Transverse colon (tissue), 3 donors: ENCODE measurements around the gene CCDC91.

ENCODE experiments used
- EP300 ChIP-seq: sonication (generic); formaldehyde crosslinking; IDR thresholded peaks from one replicate; pipeline ENCODE4 v1.6.1; 2017; ENCODE audit warnings: antibody characterized with exemption, low read depth
- POLR2A ChIP-seq: fragments of 450-650 bp; IDR thresholded peaks from one replicate; pipeline ENCODE4 v1.6.1; 2016; ENCODE audit warnings: antibody characterized with exemption, mild to moderate bottlenecking, moderate library complexity
- TF ChIP-seq, protein P1 (sequence below), 5 experiments: fragments of 200-600 bp in 3 of 5; fragments of 450-650 bp in 2 of 5; sonication (generic) in 3 of 5; IDR thresholded peaks; 1 replicate in 2 of 5; 2 replicates in 3 of 5; pipeline ENCODE4 v1.5.1; 2016 to 2017; ENCODE audit warnings: antibody characterized with exemption in 5 of 5, inconsistent platforms in 3 of 5, mild to moderate bottlenecking in 2 of 5, moderate library complexity in 1 of 5

DNA sequence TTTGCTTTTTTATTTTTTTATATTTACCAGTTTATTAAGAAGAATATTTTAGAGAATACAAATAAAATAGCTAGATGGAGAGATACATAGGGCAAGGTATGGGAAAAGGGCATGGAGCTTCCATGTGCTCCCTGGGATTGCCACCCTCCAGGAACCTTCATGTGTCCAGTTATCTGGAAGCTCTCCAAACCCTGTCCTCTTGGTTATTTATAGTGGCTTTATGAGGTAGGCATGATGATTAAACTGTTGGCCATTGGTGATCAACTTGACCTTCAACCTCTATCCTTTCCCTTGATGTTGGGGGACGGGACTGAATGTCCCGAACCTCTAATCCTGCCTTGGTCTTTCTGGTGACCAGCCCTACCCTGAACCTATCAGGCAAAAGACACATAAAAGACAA lies 156.3 kb downstream of the CCDC91 start:
- TF ChIP-seq, protein P1, sequence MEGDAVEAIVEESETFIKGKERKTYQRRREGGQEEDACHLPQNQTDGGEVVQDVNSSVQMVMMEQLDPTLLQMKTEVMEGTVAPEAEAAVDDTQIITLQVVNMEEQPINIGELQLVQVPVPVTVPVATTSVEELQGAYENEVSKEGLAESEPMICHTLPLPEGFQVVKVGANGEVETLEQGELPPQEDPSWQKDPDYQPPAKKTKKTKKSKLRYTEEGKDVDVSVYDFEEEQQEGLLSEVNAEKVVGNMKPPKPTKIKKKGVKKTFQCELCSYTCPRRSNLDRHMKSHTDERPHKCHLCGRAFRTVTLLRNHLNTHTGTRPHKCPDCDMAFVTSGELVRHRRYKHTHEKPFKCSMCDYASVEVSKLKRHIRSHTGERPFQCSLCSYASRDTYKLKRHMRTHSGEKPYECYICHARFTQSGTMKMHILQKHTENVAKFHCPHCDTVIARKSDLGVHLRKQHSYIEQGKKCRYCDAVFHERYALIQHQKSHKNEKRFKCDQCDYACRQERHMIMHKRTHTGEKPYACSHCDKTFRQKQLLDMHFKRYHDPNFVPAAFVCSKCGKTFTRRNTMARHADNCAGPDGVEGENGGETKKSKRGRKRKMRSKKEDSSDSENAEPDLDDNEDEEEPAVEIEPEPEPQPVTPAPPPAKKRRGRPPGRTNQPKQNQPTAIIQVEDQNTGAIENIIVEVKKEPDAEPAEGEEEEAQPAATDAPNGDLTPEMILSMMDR (IDR thresholded peaks at IDR 0.05) = no peak
- TF ChIP-seq EP300 (no peak), POLR2A (no peak)
